Medulla oblongata (tissue), 1 donor: Measurements from ENCODE around the gene LMO2.
"Not testable (repeated sequence)": the region's sequence is repeated elsewhere in the genome, so short reads cannot be mapped to it uniquely, and the experiment has no call there.

Experiments
- DNase-seq: peaks from one replicate; pipeline ENCODE4 v3.0.0-alpha.2; 2015; ENCODE audit errors: extremely low spot score

The LMO2 gene

DNA sequence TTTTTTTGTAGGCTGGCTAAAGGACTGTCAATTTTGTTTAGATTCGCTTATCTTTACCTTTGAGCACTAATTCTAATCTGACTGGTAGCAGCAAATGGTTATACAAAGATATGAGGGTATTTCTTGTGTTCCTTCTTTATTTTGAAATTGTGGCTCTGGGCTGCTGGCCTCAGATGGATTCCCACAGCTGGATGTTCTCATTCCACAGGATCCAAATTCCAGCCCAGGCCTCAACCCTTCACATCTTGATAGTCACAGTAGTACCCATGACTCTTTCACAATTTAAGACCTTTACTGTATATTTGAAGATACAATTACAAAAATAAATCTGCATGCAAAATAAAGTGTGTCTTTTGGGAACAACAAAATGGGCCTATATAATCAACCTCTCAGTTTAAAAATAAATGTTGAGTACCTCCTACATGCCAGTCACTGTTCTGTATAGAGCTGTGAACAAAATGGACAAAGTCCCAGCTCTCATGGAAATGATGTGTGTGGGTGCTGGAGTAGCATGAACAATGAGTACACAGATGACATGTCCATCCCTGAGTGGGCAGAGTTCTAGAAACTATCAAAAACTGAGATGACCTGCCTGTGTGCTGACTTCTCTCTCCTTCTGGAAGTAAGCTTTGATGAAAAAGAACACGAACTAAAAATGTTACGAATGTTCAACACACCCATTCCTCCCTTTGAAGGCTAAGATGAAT, 65.9 kb downstream of the LMO2 start:
- no peak for DNase-seq

DNA sequence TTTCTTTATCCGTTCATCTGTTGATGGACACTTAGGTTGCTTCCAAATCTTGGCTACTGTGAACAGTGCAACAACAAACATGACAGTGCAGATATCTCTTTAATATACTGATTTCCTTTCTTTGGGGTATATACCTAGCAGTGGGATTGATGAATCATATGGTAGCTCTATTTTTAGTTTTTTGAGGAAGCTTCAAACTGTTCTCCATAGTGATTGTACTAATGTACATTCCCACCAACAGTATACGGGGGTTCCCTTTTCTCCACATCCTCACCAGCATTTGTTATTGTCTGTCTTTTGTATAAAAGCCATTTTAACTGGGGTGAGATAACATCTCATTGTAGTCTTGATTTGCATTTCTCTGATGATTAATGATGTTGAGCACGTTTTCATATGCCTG, 68.9 kb downstream of the LMO2 start:
- DNase-seq: not testable (repeated sequence)

DNA sequence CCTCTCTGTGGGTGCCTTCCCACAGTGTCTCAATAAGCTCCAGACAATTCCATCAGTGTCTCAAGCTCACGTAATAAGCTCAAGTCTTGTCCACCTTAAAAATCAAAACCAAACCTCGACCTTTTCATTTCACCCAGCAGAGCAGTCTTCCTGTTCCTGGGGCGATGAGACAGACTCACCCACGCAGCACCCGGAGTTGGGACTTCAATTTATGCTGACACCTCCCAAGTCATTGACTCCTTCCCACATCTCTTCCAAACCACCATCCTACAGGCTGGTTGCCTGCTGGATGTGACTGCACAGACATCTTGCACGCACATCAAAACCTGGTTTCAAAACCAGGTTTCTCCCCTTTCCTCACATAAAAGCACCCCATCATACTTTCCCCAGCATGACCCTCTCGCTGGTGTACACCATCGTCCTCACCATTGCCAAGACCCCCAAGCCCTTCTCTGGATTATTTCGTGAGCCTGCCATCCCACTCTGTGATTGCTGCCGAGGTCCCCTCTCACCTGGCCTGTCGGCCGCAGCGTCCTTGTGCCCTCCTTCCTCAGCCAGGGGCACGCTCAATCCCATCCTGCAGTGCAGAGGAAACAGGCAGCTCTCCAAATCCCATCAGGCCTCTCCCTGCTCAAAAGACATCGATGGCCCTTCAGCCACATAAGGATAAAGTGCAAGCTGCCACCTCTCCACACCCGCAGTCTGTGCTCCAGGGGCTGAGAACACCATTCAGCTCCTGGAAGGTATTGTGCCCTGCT, 72.4 kb downstream of the LMO2 start:
- no peak for DNase-seq
